ENCODE data around the gene URGCP.
"Not testable (repeated sequence)": the region's sequence is repeated elsewhere in the genome, so short reads cannot be mapped to it uniquely, and the experiment has no call there.

Gene URGCP

GRCh38 chr7:43905956-43906330 lies 453 bp downstream of the URGCP start:
- peak in 1 of 5 experiments; percentile 32 for DNase-seq

- no peak for DNase-seq
These were observed 1.0 kb downstream of the URGCP start for GRCh38 chr7:43905209-43905946.

- no peak for DNase-seq
These were observed 1.7 kb downstream of the URGCP start for GRCh38 chr7:43904533-43905208.

GRCh38 chr7:43902542-43903054 lies 3.8 kb downstream of the URGCP start:
- DNase-seq: no peak

GRCh38 chr7:43898571-43898970 lies 7.8 kb downstream of the URGCP start:
- not testable (repeated sequence) for DNase-seq

GRCh38 chr7:43895847-43896415 lies 10.5 kb downstream of the URGCP start:
- DNase-seq: no peak

- no peak for DNase-seq
These were observed 15.1 kb downstream of the URGCP start for GRCh38 chr7:43891069-43891955.

GRCh38 chr7:43890468-43890867 lies 15.9 kb downstream of the URGCP start:
- no peak for DNase-seq

GRCh38 chr7:43888993-43889945 lies 17.1 kb downstream of the URGCP start:
- DNase-seq: no peak

- no peak for DNase-seq
These were observed 21.8 kb downstream of the URGCP start for GRCh38 chr7:43884617-43885016.

- no peak for DNase-seq
These were observed 22.2 kb downstream of the URGCP start for GRCh38 chr7:43884209-43884608.

GRCh38 chr7:43880596-43880995 lies 25.8 kb downstream of the URGCP start:
- no peak for DNase-seq

GRCh38 chr7:43879477-43879876 lies 26.9 kb downstream of the URGCP start:
- no peak for DNase-seq

GRCh38 chr7:43878867-43879266 lies 27.5 kb downstream of the URGCP start:
- no peak for DNase-seq

- DNase-seq: no peak
These were observed 28.2 kb downstream of the URGCP start for GRCh38 chr7:43877968-43878864.

GRCh38 chr7:43876976-43877745 lies 29.2 kb downstream of the URGCP start:
- no peak for DNase-seq

- no peak for DNase-seq
These were observed 30.2 kb downstream of the URGCP start for GRCh38 chr7:43876241-43876640.

GRCh38 chr7:43873300-43873699 lies 33.1 kb downstream of the URGCP start:
- no peak for DNase-seq

- DNase-seq: no peak
These were observed 33.8 kb downstream of the URGCP start for GRCh38 chr7:43872406-43873110.
